ENCODE measurements around the gene THOC1. TPM values are rescaled to one million over a fixed set of nuclear protein-coding genes. Genes with fewer than 3 reads are reported as not detected.

The THOC1 gene
- total and polyA plus RNA-seq, 2 of the 4 experiments (the other 2 are of a cell fraction): 13.3 to 15.8 TPM

DNA sequence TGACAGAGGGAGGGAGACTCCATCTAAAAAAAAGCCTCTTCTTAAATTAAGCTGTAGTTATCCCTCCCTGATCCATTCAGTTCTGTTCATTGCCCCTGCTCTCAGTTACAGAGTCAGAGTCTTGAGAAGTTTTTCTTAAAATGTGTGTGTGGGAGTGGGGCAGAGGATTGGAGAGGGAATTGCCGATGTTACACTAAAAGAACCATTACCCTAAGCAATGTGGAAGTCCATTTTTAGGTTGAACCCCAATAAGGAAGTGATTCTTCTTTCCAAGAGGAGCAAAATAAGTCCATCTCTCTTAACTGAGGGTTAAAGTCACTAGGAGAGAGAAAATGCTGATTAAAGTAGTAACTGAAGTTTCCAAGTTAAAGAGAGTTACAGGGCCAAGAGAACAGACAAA, 21.2 kb upstream of the THOC1 start:
- dilution Hi-C loops (cut with HindIII; ENCODE audit: low sequenced_read_pairs, unreplicated experiment): no loop called here
- CTCF ChIA-PET: interaction anchor here (0.7 kb wide), 1 partner anchor 328 kb away, joined by 3 read pairs; no protein-coding TSS in a partner anchor

More for the DNA sequence above, 21.2 kb upstream of the THOC1 start:
- H4K5ac ChIP-seq (ENCODE audit: low read depth, low read length): no peak overlapping the region
- H4K91ac ChIP-seq (ENCODE audit: insufficient read depth, low read depth, low read length): no peak overlapping the region
- POLR2A ChIA-PET (ENCODE audit: unreplicated experiment): no interaction called here
- no peak for ATAC-seq (ENCODE audit: low read depth)
- in situ Hi-C loops (cut with MboI; ENCODE audit: low sequenced_read_pairs) (no loop called here), intact Hi-C loops (cut with micrococcal nuclease) (loop anchor here (5.0 kb wide), 1 partner anchor 208 kb away; no protein-coding TSS in a partner anchor)
- H2BK20ac ChIP-seq (ENCODE audit: low read depth, low read length): no peak overlapping the region
- peaks cover 13% of the 10 kb centered on the region for H3K27me3 ChIP-seq (ENCODE audit: control insufficient read depth, insufficient read depth, low read length)
- H2AK9ac ChIP-seq (replicated peaks; ENCODE audit: low read depth, low read length, poor library complexity): no peak overlapping the region
- H3K36me3 ChIP-seq (ENCODE audit: control insufficient read depth, insufficient read depth, low read length): no peaks in the 10 kb centered on the region
- H2BK15ac ChIP-seq (ENCODE audit: low read depth, low read length): no peak overlapping the region
- no peaks in the 10 kb centered on the region for H3K4me1 ChIP-seq (ENCODE audit: control insufficient read depth, insufficient read depth, low read length)
- no peak overlapping the region for H3K14ac ChIP-seq (replicated peaks; ENCODE audit: low read depth, low read length)
- no peak overlapping the region for H3K4me2 ChIP-seq (ENCODE audit: low read depth, low read length)
- H3K56ac ChIP-seq (ENCODE audit: extremely low read depth, insufficient read depth, low read length): no peak overlapping the region
- DNase-seq: no peak
- no peak for TF ChIP-seq RFX5 (IDR thresholded peaks at IDR 0.05; ENCODE audit: low read depth, low read length)
- TF ChIP-seq MAZ (IDR thresholded peaks at IDR 0.05; ENCODE audit: borderline replicate concordance, low read depth, low read length): no peak
- TF ChIP-seq, protein P1, sequence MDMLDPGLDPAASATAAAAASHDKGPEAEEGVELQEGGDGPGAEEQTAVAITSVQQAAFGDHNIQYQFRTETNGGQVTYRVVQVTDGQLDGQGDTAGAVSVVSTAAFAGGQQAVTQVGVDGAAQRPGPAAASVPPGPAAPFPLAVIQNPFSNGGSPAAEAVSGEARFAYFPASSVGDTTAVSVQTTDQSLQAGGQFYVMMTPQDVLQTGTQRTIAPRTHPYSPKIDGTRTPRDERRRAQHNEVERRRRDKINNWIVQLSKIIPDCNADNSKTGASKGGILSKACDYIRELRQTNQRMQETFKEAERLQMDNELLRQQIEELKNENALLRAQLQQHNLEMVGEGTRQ (IDR thresholded peaks at IDR 0.05; ENCODE audit: low read depth, low read length): no peak
- no peak for TF ChIP-seq NFE2L2 (IDR thresholded peaks at IDR 0.05; ENCODE audit: low read depth, low read length)
- TF ChIP-seq RCOR1 (IDR thresholded peaks at IDR 0.05; ENCODE audit: insufficient replicate concordance, low read length): no peak
- no peak for TF ChIP-seq FOS (IDR thresholded peaks at IDR 0.05; ENCODE audit: low read depth, low read length)
- no peak for TF ChIP-seq CEBPB (IDR thresholded peaks at IDR 0.05; ENCODE audit: low read depth, low read length)
- no peak for TF ChIP-seq ELK1 (IDR thresholded peaks at IDR 0.05; ENCODE audit: borderline replicate concordance, low read depth, low read length)
- TF ChIP-seq POLR2A (IDR thresholded peaks at IDR 0.05; ENCODE audit: low read depth, low read length): no peak
- no peak for TF ChIP-seq BHLHE40 (IDR thresholded peaks at IDR 0.05; ENCODE audit: low read depth, low read length)
- TF ChIP-seq CTCF (conservative IDR thresholded peaks at IDR 0.05; ENCODE audit: low read depth, low read length): no peak
- no peak for TF ChIP-seq MAFK (IDR thresholded peaks at IDR 0.05; ENCODE audit: low read depth, low read length)
- TF ChIP-seq RAD21 (IDR thresholded peaks at IDR 0.05; ENCODE audit: low read length): no peak
- H3K4me3 ChIP-seq (ENCODE audit: insufficient read depth, low read depth, low read length): no peak overlapping the region
- no CpG with 5 or more reads among the region's 1 CpG for WGBS, 2 experiments (ENCODE audit: extremely low coverage in 2 of 2, insufficient read length in 1 of 2)
- H3K23ac ChIP-seq (ENCODE audit: low read depth, low read length): no peak overlapping the region
- H3K79me1 ChIP-seq (ENCODE audit: low read depth in 1 of 2, low read length in 2 of 2): no peaks in the 10 kb centered on the region
- H4K8ac ChIP-seq (ENCODE audit: low read depth in 2 of 2, low read length in 2 of 2): no peak overlapping the region
- H2AFZ ChIP-seq (replicated peaks; ENCODE audit: low read length, poor library complexity): no peak overlapping the region
- no peak overlapping the region for H2AK5ac ChIP-seq (ENCODE audit: low read depth, low read length)
- H3K18ac ChIP-seq (ENCODE audit: low read depth, low read length): no peak overlapping the region
- no peaks in the 10 kb centered on the region for H3K9me1 ChIP-seq (ENCODE audit: insufficient read depth, low read length)
- no peaks in the 10 kb centered on the region for H3K9me3 ChIP-seq (ENCODE audit: control insufficient read depth, insufficient read depth, low read length)
- H3K4ac ChIP-seq (ENCODE audit: low read depth, low read length): no peak overlapping the region
- H4K20me1 ChIP-seq (ENCODE audit: insufficient read depth, low read length): no peaks in the 10 kb centered on the region
- no peak overlapping the region for H3K27ac ChIP-seq (ENCODE audit: insufficient read depth, low read length)
- H2BK5ac ChIP-seq (ENCODE audit: low read depth, low read length, poor library complexity, severe bottlenecking): no peak overlapping the region
- no peak overlapping the region for H2BK120ac ChIP-seq (ENCODE audit: low read depth, low read length)
- no peak overlapping the region for H3K9ac ChIP-seq (ENCODE audit: low read depth, low read length)
- BruUV-seq (replicated peaks): no TSS peak
